ENCODE data around the gene HBA1.

The HBA1 gene

DNA sequence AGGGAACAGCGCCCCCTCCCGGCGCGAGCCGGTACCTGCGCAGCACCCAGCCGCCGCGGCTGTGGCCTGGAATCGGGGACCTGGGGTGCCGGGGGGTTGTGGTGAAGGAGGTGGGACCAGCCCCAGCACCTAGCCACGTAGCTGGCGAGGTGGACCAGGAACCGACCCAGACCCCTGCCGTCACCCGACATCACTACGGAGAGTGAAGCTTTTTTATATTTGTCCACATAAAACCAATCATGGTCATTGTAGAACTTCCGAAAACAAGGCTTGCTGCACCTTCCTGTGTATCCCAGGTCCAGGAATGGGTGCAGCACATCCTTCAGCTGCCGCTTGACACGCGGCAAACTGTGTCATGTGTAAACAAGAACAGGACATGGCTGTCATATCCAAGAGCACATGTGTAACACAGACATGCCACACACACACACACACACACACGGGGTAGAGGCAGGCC is 5.1 kb downstream of the HBA1 start:
- no peak overlapping the region for H3K27ac ChIP-seq
- TF ChIP-seq, protein P1, sequence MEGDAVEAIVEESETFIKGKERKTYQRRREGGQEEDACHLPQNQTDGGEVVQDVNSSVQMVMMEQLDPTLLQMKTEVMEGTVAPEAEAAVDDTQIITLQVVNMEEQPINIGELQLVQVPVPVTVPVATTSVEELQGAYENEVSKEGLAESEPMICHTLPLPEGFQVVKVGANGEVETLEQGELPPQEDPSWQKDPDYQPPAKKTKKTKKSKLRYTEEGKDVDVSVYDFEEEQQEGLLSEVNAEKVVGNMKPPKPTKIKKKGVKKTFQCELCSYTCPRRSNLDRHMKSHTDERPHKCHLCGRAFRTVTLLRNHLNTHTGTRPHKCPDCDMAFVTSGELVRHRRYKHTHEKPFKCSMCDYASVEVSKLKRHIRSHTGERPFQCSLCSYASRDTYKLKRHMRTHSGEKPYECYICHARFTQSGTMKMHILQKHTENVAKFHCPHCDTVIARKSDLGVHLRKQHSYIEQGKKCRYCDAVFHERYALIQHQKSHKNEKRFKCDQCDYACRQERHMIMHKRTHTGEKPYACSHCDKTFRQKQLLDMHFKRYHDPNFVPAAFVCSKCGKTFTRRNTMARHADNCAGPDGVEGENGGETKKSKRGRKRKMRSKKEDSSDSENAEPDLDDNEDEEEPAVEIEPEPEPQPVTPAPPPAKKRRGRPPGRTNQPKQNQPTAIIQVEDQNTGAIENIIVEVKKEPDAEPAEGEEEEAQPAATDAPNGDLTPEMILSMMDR (conservative IDR thresholded peaks at IDR 0.05; ENCODE audit: low read depth): peak; percentile 95
- POLR2A ChIA-PET (ENCODE audit: low non-redundant PET): no interaction called here
- CTCF ChIA-PET: interaction anchor here (0.6 to 1.4 kb wide), 8 partner anchors 10 to 112 kb away, joined by 3 to 7 read pairs (median 4); partner anchors contain the start of gene HBM
- no peak for DNase-seq (ENCODE audit: low spot score)

DNA sequence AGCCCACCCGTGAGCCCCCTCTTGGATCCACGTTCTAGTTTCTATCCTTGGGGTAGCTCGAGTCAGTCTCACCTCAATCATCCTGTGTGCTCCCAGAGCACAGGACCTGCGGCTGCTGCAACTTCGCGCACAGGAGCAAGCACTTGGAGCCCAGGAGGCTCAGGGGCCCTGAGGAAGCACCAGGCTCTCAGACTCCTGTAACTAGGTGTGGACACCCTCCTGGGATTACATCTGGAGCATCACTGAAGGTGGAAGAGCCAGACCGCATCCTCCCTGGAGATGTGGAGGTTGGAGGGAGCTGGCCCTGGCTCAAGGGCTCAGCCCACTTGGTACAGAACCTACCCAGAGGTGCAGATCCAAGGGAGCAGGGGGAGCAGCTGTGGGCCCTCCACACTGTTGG is 6.5 kb downstream of the HBA1 start:
- POLR2A ChIA-PET (ENCODE audit: low non-redundant PET): no interaction called here
- TF ChIP-seq, protein P1 (conservative IDR thresholded peaks at IDR 0.05; ENCODE audit: low read depth): no peak
- peak overlapping the region; percentile 10; the same call in 1 of the 2 replicates for H3K27ac ChIP-seq
- DNase-seq (ENCODE audit: low spot score): no peak
- CTCF ChIA-PET: interaction anchor here (0.7 to 1.4 kb wide), 3 partner anchors 76 to 179 kb away, joined by 4 to 6 read pairs (median 5); no protein-coding TSS in a partner anchor

DNA sequence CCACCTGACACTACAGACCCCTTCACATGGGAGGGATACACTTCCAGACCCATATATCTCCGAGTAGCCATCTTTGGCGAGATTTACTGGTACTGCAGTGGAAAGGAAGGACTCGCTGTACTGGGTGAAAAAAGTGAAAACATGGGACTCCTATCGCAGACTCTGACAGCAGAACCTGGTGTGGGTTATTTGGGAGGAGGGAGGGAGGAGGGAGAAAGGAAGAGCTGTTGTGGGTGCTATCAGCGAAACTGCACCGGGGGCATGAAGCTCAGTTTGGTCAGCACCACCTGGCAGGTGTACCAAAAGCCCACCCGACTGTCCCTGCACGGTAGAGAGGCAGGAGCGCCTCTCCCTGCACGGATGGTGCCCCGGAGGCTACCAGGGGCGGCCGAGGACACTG is 8.7 kb downstream of the HBA1 start:
- no peak for DNase-seq (ENCODE audit: low spot score)
- no peak overlapping the region for H3K27ac ChIP-seq
- CTCF ChIA-PET: interaction anchor here (0.6 kb wide), 1 partner anchor 79 kb away, joined by 3 read pairs; no protein-coding TSS in a partner anchor
- TF ChIP-seq, protein P1 (conservative IDR thresholded peaks at IDR 0.05; ENCODE audit: low read depth): no peak
- POLR2A ChIA-PET (ENCODE audit: low non-redundant PET): no interaction called here

DNA sequence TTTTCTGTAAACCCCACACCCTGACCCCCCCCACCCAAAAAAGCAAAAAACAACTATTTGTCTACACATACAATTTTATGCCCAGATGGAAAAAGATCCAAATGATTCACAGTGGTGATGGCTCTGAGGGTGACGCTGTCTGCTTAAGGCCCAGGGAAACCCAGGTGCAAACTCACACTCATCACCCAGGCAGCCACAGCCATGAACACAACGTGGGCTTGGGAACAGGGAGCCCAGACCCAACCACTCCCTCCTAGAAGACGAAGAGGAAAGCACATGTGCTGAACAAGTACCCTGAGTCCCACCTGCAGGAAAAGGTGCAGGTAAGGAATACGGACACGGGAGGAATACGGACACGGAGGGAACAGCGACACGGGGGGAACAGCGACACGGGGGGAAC is 9.2 kb downstream of the HBA1 start:
- CTCF ChIA-PET: no interaction called here
- TF ChIP-seq, protein P1 (conservative IDR thresholded peaks at IDR 0.05; ENCODE audit: low read depth): no peak
- no peak overlapping the region for H3K27ac ChIP-seq
- POLR2A ChIA-PET (ENCODE audit: low non-redundant PET): no interaction called here
- no peak for DNase-seq (ENCODE audit: low spot score)

DNA sequence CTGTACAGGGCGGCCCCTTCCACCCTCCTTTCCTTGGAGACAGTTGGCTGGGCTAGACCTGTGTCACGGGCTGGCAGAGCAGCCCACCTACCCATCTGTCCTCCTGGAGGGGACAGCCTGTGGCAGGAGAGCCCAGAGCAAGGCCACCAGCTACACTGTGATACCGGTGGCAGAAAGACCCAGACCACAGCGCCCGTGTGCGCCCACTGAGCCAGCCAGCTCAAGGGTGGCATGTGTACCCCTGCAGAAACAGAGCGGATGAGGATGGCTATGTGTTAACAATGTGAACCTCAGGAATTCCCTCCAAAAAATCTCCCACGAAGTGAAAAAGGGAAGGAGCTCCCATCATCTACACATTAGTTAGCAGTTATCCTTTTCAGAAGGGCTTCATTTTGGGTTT is 10.8 kb downstream of the HBA1 start:
- H3K27ac ChIP-seq: peak overlapping the region; percentile 10; the same call in 1 of the 2 replicates
- POLR2A ChIA-PET (ENCODE audit: low non-redundant PET): no interaction called here
- TF ChIP-seq, protein P1 (conservative IDR thresholded peaks at IDR 0.05; ENCODE audit: low read depth): no peak
- CTCF ChIA-PET: interaction anchor here (0.6 to 1.4 kb wide), 2 partner anchors 80 to 175 kb away, joined by 3 to 5 read pairs; no protein-coding TSS in a partner anchor
- DNase-seq (ENCODE audit: low spot score): no peak

DNA sequence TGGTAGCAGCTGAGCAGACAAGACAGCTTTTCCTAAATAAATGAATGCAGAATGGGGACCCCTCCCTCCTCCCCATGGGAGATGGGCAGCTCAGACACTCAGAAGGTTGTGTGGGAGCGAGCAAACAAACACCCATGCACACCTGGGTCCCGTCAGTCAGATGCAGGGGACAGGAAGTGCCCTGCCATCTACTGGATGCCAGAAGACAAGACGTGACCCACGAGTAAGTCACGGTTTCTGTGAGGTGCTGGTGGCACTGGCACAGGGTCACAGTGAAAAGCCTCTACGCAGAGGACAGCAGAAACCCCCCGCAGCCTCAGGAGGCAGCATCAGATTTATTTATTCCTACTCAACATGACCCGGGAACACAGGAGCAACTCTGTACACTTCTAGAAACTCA is 12.2 kb downstream of the HBA1 start:
- no peak for DNase-seq (ENCODE audit: low spot score)
- POLR2A ChIA-PET (ENCODE audit: low non-redundant PET): no interaction called here
- CTCF ChIA-PET: interaction anchor here (0.5 to 1.4 kb wide), 8 partner anchors 13 to 173 kb away, joined by 3 to 9 read pairs (median 4); no protein-coding TSS in a partner anchor

More for the DNA sequence above, 12.2 kb downstream of the HBA1 start:
- H3K27ac ChIP-seq: peak overlapping the region; percentile 30; the same call in 1 of the 2 replicates
- TF ChIP-seq, protein P1 (conservative IDR thresholded peaks at IDR 0.05; ENCODE audit: low read depth): no peak; the same call in 1 of the 2 replicates

All from RWPE1 (cell line).